Measurements from ENCODE around the gene MPP2. TPM values are rescaled to one million over a fixed set of nuclear protein-coding genes. Genes with fewer than 3 reads are reported as not detected.

Gene MPP2
- total and polyA plus RNA-seq, 2 donors (not counting 3 experiments of a cell fraction or from before 2014, with no cell fraction given): 1.4 to 1.6 TPM

DNA sequence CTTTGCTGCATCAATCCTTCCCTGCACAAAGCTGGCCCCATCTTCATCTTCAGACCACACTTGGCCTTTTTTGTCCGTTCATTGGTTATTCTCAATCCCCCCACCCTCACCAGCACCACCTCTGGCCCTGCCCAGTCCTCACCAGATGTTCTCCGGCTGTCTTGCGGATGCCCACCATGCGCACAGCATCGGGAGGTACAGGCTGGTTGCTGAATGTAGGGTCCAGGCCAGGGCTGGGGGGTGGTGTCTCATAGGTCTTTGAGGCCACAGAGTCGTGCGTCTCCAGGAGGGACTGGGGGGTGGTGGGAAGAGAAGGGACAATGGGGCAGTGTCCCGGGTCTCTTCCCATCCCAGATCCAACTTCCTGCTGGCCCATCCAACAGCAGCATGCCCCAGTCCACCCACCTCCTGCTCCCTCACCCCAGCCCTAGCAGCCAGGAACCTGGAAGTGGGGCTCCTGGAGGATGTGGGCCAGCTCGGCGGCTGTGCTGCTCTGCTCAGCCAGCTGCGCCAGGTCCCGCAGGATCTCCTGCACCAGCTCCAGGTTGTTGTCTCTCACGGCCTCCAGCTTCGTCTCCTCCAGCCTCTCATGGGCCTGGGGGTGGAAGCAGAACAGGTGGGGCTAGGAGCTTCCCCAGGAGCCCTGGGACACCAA, 24.4 kb downstream of the MPP2 start:
- no peak for TF ChIP-seq FOS (IDR thresholded peaks at IDR 0.05; ENCODE audit: borderline replicate concordance, insufficient read depth, low read length)
- TF ChIP-seq, protein P1, sequence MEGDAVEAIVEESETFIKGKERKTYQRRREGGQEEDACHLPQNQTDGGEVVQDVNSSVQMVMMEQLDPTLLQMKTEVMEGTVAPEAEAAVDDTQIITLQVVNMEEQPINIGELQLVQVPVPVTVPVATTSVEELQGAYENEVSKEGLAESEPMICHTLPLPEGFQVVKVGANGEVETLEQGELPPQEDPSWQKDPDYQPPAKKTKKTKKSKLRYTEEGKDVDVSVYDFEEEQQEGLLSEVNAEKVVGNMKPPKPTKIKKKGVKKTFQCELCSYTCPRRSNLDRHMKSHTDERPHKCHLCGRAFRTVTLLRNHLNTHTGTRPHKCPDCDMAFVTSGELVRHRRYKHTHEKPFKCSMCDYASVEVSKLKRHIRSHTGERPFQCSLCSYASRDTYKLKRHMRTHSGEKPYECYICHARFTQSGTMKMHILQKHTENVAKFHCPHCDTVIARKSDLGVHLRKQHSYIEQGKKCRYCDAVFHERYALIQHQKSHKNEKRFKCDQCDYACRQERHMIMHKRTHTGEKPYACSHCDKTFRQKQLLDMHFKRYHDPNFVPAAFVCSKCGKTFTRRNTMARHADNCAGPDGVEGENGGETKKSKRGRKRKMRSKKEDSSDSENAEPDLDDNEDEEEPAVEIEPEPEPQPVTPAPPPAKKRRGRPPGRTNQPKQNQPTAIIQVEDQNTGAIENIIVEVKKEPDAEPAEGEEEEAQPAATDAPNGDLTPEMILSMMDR (IDR thresholded peaks at IDR 0.05; ENCODE audit: extremely low read depth in 1 of 2, insufficient read depth in 1 of 2, low read depth in 1 of 2, low read length in 2 of 2): no peak
- no peak for TF ChIP-seq JUN (IDR thresholded peaks at IDR 0.05; ENCODE audit: borderline replicate concordance, insufficient read depth, insufficient read length, low read depth)
- TF ChIP-seq POLR2AphosphoS5 (IDR thresholded peaks at IDR 0.05; ENCODE audit: insufficient read depth, low read depth, low read length): no peak
- TF ChIP-seq MYC (IDR thresholded peaks at IDR 0.05; ENCODE audit: low read depth, low read length): no peak
- no peak for TF ChIP-seq POLR2A (IDR thresholded peaks at IDR 0.05; ENCODE audit: low read depth, low read length)
- TF ChIP-seq, protein P2, sequence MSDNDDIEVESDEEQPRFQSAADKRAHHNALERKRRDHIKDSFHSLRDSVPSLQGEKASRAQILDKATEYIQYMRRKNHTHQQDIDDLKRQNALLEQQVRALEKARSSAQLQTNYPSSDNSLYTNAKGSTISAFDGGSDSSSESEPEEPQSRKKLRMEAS (IDR thresholded peaks at IDR 0.05; ENCODE audit: insufficient read depth, insufficient read length): no peak
- H3K4me3 ChIP-seq (replicated peaks in 1 of 3; ENCODE audit: insufficient read depth in 1 of 3, low read depth in 1 of 3, low read length in 3 of 3): no peak overlapping the region
- ChIA-PET CTCF (interaction anchor here (1.2 to 1.4 kb wide), 2 partner anchors 27 to 37 kb away, joined by 4 read pairs; no protein-coding TSS in a partner anchor), POLR2A (no interaction called here)
- H3K36me3 ChIP-seq (ENCODE audit: control insufficient read depth in 2 of 2, extremely low read depth in 1 of 2, insufficient read depth in 2 of 2, low read length in 2 of 2): no peaks in the 10 kb centered on the region
- FAIRE-seq (no peak), DNase-seq (ENCODE audit: low read depth, low spot score) (no peak)
- no peak overlapping the region for H3K4me2 ChIP-seq (ENCODE audit: insufficient read depth, low read length)
- dilution Hi-C loops (cut with MboI; ENCODE audit: extremely low pct_ligation_motif_present, low sequenced_read_pairs) (no loop called here), intact Hi-C loops (cut with micrococcal nuclease) (no loop called here)
- no peak overlapping the region for H2AFZ ChIP-seq (ENCODE audit: low read depth, low read length)
- no peak overlapping the region for H3K27ac ChIP-seq (ENCODE audit: insufficient read depth, low read depth, low read length)
- H3K79me2 ChIP-seq (ENCODE audit: control insufficient read depth, insufficient read depth, low read length): no peaks in the 10 kb centered on the region
- no peaks in the 10 kb centered on the region for H3K4me1 ChIP-seq (ENCODE audit: control insufficient read depth, extremely low read depth, insufficient read depth, low read length)
- no peaks in the 10 kb centered on the region for H4K20me1 ChIP-seq (replicated peaks; ENCODE audit: control insufficient read depth, extremely low read depth, insufficient read depth, low read length)
- no peaks in the 10 kb centered on the region for H3K9me3 ChIP-seq (replicated peaks; ENCODE audit: control insufficient read depth, insufficient read depth, low read length)
- peaks cover under 1 to 3% of the 10 kb centered on the region in 2 experiments for H3K27me3 ChIP-seq (ENCODE audit: control insufficient read depth in 2 of 2, insufficient read depth in 2 of 2, low read length in 2 of 2)
- no TSS peak for BruUV-seq (replicated peaks)
- H3K9ac ChIP-seq (replicated peaks; ENCODE audit: extremely low read depth, insufficient read depth, low read length): no peak overlapping the region
- H3K9me1 ChIP-seq (replicated peaks; ENCODE audit: control insufficient read depth, extremely low read depth, insufficient read depth, low read length): no peaks in the 10 kb centered on the region
